ENCODE measurements around the gene SLC25A38.

Gene SLC25A38

DNA sequence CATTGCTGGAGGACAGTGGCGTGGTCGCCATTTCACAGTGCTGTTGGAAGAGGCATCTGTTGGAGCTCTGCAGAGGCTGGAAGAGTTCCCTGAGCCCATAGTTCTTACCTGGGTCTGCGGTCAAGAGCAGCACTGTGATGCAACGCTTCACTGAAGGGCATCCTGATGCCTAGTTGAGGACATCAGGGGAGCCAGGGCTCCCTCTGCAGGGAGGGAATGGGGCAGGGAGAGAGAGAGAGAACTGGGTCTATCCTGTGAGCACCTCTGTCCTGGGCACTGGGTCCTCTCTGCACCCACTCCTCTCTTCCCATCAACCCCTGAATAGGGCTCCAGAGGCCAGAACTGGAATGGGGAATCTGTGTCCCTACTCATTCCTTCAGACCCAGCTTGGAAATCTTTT, 60.4 kb downstream of the SLC25A38 start:
- H3K4me3 Mint-ChIP-seq = no peak overlapping the region
- CTCF ChIA-PET = no interaction called here
- no peak overlapping the region for H3K27ac Mint-ChIP-seq
- no peak for DNase-seq
- no peaks in the 10 kb centered on the region for H3K36me3 Mint-ChIP-seq
- H3K4me1 Mint-ChIP-seq = no peaks in the 10 kb centered on the region
- H3K9me3 Mint-ChIP-seq = no peaks in the 10 kb centered on the region
- H3K27me3 Mint-ChIP-seq = peaks cover 15% of the 10 kb centered on the region

DNA sequence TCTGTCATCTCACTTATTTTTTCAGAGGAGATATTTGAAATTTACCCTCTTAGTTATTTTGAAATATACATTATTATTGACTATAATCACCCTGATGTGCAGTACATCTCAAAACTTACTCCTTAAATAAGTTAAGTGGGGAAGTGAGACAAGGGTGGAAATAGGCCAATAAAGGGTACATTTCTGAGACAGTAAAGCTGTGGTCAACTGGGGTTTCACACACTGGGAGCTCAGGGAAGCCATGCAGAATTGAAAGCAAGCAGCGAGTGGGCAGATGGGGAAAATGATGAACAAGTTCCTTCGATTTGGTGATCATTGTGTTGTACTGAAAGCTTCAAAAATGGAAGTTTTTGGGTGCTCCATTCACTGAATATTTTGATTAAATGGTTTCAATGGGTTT, 62.8 kb downstream of the SLC25A38 start:
- Mint-ChIP-seq H3K4me1 (no peaks in the 10 kb centered on the region), H3K36me3 (no peaks in the 10 kb centered on the region), H3K9me3 (no peaks in the 10 kb centered on the region), H3K27ac (no peak overlapping the region), H3K27me3 (peaks cover 15% of the 10 kb centered on the region), H3K4me3 (no peak overlapping the region)
- no peak for DNase-seq
- CTCF ChIA-PET = interaction anchor here (0.6 to 5.9 kb wide), 12 partner anchors 11 to 162 kb away, joined by 3 to 81 read pairs (median 3); partner anchors contain the start of gene RPSA

DNA sequence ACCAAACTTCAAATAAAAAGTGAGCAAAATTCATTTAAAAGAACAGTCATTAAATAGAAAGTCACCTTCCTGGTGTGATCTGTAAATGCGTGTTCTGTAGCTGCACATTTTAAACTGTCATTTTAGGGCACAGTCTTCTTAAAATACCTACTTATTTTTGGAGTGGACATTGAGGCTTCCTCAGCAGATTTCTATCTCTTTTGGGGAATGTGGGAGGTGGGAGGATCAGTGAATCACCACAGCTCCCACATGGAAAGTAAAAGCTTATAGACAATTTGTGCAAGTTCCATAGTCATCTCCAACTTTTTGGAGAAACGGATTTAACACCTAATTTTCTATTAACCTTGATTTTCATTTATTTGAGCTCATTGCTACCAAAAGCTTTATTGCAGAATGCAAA, 63.3 kb downstream of the SLC25A38 start:
- Mint-ChIP-seq H3K36me3 (no peaks in the 10 kb centered on the region), H3K4me3 (no peak overlapping the region), H3K27me3 (peaks cover 15% of the 10 kb centered on the region), H3K27ac (no peak overlapping the region), H3K4me1 (no peaks in the 10 kb centered on the region), H3K9me3 (no peaks in the 10 kb centered on the region)
- no peak for DNase-seq
- CTCF ChIA-PET = interaction anchor here (0.8 to 5.9 kb wide), 14 partner anchors 12 to 1893 kb away, joined by 3 to 81 read pairs (median 3); partner anchors contain the start of gene RPSA

All from activated naive CD4-positive, alpha-beta T cell treated with anti-CD3 and anti-CD28 coated beads, Interleukin-2, amount 10 ng/mL, durations not matched to agents 7 days and 5 days (primary cell).